Measurements from ENCODE around the gene ACER1. TPM values are rescaled to one million over a fixed set of nuclear protein-coding genes. Genes with fewer than 3 reads are reported as not detected.

ACER1 gene
- total and polyA plus RNA-seq, 2 experiments from 2014 or later, result not detected

DNA sequence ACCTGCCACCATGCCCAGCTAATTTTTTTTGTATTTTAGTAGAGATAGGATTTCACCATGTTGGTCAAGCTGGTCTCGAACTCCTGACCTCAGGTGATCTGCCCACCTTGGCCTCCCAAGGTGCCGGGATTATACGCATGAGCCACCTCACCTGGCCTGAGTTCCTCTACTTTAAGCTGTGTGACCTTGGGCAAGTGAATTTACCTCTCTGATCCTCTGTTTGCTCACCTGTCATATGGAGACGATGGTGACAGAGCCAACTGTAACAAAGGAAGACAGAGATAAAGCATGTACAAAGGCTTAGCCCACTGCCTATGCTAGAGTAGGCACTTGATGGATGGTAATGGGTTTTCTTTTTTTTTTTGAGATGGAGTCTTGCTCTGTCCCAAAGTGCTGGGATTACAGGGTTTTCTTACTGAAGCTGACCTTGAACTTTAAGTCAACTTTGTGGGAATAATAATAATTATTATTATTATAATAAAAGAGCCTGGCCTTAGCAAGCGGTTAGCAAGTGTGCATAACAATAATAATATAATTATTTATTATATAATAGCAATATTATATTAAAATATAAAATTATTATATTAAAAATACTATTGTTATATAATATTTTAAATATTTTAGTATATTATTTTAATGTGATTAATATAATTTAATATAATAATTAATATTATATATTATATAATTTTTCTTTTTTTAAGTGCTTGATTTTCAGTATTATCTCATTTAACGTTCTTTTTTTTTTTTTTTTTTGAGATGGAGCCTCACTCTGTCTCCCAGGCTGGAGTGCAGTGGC lies 1.3 kb upstream of the ACER1 start:
- no peaks in the 10 kb centered on the region for H3K27me3 ChIP-seq
- no peak overlapping the region for H3K4me3 ChIP-seq
- no peaks in the 10 kb centered on the region for H3K4me1 ChIP-seq (ENCODE audit: low read depth)
- DNase-seq (ENCODE audit: low read depth in 1 of 2, low spot score in 1 of 2), result no peak
- H3K36me3 ChIP-seq, result no peaks in the 10 kb centered on the region
- TF ChIP-seq, protein P1, sequence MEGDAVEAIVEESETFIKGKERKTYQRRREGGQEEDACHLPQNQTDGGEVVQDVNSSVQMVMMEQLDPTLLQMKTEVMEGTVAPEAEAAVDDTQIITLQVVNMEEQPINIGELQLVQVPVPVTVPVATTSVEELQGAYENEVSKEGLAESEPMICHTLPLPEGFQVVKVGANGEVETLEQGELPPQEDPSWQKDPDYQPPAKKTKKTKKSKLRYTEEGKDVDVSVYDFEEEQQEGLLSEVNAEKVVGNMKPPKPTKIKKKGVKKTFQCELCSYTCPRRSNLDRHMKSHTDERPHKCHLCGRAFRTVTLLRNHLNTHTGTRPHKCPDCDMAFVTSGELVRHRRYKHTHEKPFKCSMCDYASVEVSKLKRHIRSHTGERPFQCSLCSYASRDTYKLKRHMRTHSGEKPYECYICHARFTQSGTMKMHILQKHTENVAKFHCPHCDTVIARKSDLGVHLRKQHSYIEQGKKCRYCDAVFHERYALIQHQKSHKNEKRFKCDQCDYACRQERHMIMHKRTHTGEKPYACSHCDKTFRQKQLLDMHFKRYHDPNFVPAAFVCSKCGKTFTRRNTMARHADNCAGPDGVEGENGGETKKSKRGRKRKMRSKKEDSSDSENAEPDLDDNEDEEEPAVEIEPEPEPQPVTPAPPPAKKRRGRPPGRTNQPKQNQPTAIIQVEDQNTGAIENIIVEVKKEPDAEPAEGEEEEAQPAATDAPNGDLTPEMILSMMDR (IDR thresholded peaks at IDR 0.05; ENCODE audit: low read depth, low read length), result no peak
- H3K27ac ChIP-seq, result no peak overlapping the region
- no peaks in the 10 kb centered on the region for H3K9me3 ChIP-seq (ENCODE audit: low read depth)

DNA sequence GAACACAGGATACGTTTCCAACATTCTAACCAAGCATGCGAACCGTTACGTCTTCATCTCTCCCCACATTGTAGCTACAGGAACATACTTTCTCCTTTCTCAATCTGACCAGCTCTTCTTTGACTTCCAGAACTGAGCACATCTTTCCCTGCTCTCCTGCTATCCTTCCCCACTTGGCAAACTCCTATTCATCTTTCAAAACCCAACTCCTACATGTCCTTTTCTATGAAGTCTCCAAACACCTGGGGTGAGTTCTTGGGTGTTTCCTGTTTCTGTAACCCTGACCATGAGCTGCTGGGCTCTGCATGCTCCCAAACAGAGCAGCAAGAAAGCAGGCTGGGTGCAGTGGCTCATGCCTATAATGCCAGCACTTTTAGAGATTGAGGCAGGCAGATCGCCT lies 6.6 kb downstream of the ACER1 start:
- no peak for DNase-seq (ENCODE audit: low read depth in 1 of 2, low spot score in 1 of 2)

DNA sequence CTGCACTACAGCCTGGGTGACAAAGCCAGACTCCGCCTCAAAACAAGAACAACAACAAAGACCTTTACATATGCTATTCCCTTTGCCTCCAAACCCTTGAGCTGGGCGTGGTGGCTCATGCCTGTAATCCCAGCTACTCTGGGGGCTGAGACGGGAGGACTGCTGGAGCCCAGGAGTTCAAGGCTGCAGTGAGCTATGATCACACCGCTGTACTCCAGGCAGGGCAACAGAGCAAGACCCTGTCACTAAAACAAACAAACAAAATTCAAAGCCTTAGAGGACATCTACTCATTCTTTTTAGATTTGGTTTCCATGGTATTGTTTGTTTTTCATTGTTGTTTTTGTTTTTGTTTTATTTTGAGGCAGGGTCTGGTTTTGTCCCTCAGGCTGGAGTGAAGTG lies 7.8 kb downstream of the ACER1 start:
- TF ChIP-seq, protein P1 (IDR thresholded peaks at IDR 0.05; ENCODE audit: low read depth, low read length), result no peak

More for the DNA sequence above, 6.6 kb downstream of the ACER1 start:
- TF ChIP-seq, protein P1 (IDR thresholded peaks at IDR 0.05; ENCODE audit: low read depth, low read length), result no peak
- Histone ChIP-seq H3K27ac (no peak overlapping the region), H3K4me1 (ENCODE audit: low read depth) (no peaks in the 10 kb centered on the region), H3K4me3 (no peak overlapping the region), H3K9me3 (ENCODE audit: low read depth) (no peaks in the 10 kb centered on the region), H3K27me3 (no peaks in the 10 kb centered on the region), H3K36me3 (no peaks in the 10 kb centered on the region)

GRCh38 chr19:6324757-6325156 lies 8.7 kb downstream of the ACER1 start:
- Histone ChIP-seq H3K4me3 (no peak overlapping the region), H3K4me1 (ENCODE audit: low read depth) (no peaks in the 10 kb centered on the region), H3K27me3 (no peaks in the 10 kb centered on the region), H3K27ac (no peak overlapping the region), H3K36me3 (no peaks in the 10 kb centered on the region), H3K9me3 (ENCODE audit: low read depth) (no peaks in the 10 kb centered on the region)
- DNase-seq (ENCODE audit: low read depth in 1 of 2, low spot score in 1 of 2), result no peak
- TF ChIP-seq, protein P1 (IDR thresholded peaks at IDR 0.05; ENCODE audit: low read depth, low read length), result no peak

More for the DNA sequence above, 7.8 kb downstream of the ACER1 start:
- H3K4me3 ChIP-seq, result no peak overlapping the region
- H3K27me3 ChIP-seq, result no peaks in the 10 kb centered on the region
- no peak overlapping the region for H3K27ac ChIP-seq
- no peak for DNase-seq (ENCODE audit: low read depth in 1 of 2, low spot score in 1 of 2)
- no peaks in the 10 kb centered on the region for H3K36me3 ChIP-seq
- no peaks in the 10 kb centered on the region for H3K9me3 ChIP-seq (ENCODE audit: low read depth)
- no peaks in the 10 kb centered on the region for H3K4me1 ChIP-seq (ENCODE audit: low read depth)

DNA sequence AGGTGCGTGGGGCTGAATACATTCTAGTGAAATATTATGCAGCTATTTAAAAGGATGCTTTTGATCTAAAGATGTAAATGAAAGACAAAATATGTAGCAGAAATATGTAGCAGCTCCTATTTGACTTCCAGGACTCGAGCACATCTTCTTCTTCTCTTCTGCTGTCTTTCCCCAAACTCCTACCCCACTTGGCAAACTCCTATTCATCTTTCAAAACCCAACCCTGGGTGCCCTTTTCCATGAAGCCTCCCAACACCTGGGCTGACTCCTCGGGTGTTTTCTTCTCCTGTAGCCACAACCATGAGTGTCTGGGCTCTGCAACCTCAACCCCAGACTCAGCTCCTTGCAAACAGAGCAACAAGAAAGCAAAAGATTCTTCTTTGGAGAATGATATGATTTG lies 11.1 kb downstream of the ACER1 start:
- Histone ChIP-seq H3K4me1 (ENCODE audit: low read depth) (no peaks in the 10 kb centered on the region), H3K9me3 (ENCODE audit: low read depth) (no peaks in the 10 kb centered on the region), H3K4me3 (no peak overlapping the region), H3K27me3 (no peaks in the 10 kb centered on the region), H3K27ac (no peak overlapping the region), H3K36me3 (no peaks in the 10 kb centered on the region)
- TF ChIP-seq, protein P1 (IDR thresholded peaks at IDR 0.05; ENCODE audit: low read depth, low read length), result no peak
- no peak for DNase-seq (ENCODE audit: low read depth in 1 of 2, low spot score in 1 of 2)

All from cardiac muscle cell (in vitro differentiated cells and primary cell).